Naive B cell (primary cell): Measurements from ENCODE around the gene CLTCL1. TPM values are rescaled to one million over a fixed set of nuclear protein-coding genes. Genes with fewer than 3 reads are reported as not detected.
A peak's percentile ranks its signal among the peaks of the same experiment; 100 is the strongest.

Experiments used
- ATAC-seq, 2 donors: fragments of 150-1000 bp; cut with Tn5 transposase; 2 replicates each; pipeline ENCODE4 v1.10.0; 2021; ENCODE audit warnings: low read depth in 2 of 2, mild to moderate bottlenecking in 2 of 2, moderate library complexity in 2 of 2
- DNase-seq: peaks from one replicate; pipeline ENCODE4 v3.0.0; 2022
- H3K27ac Mint-ChIP-seq, 6 donors: one replicate each; pipeline ENCODE4 v1.8.0; 2020 to 2022; ENCODE audit warnings: mild to moderate bottlenecking in 6 of 6, mixed read lengths in 6 of 6, moderate library complexity in 5 of 6, inconsistent platforms in 2 of 6
- H3K27me3 Mint-ChIP-seq, 3 donors: one replicate each; pipeline ENCODE4 v1.8.0; 2021 to 2022; ENCODE audit warnings: mixed read lengths in 3 of 3, mild to moderate bottlenecking in 1 of 3
- H3K36me3 Mint-ChIP-seq, 2 donors: one replicate each; pipeline ENCODE4 v1.8.0; 2020 to 2022; ENCODE audit warnings: mixed read lengths in 2 of 2, inconsistent platforms in 1 of 2, mild to moderate bottlenecking in 1 of 2
- H3K4me1 Mint-ChIP-seq, 3 donors: one replicate each; pipeline ENCODE4 v1.8.0; 2020 to 2022; ENCODE audit warnings: mixed read lengths in 3 of 3, inconsistent platforms in 1 of 3, mild to moderate bottlenecking in 1 of 3, moderate library complexity in 1 of 3
- H3K4me3 Mint-ChIP-seq, 8 donors: one replicate each; pipeline ENCODE4 v1.8.0; 2020 to 2022; ENCODE audit warnings: mild to moderate bottlenecking in 8 of 8, mixed read lengths in 8 of 8, moderate library complexity in 8 of 8, inconsistent platforms in 2 of 8
- H3K9me3 Mint-ChIP-seq, 7 donors: one replicate each; pipeline ENCODE4 v1.8.0; 2020 to 2022; ENCODE audit warnings: mixed read lengths in 7 of 7, mild to moderate bottlenecking in 5 of 7, inconsistent platforms in 2 of 7, moderate library complexity in 1 of 7
- polyA plus RNA-seq, 6 donors: library from polyadenylated mRNA; unstranded; fragments of 300-500 nt; fragmentation: Illumina TruSeq; gene quantifications; one replicate each; pipeline ENCODE4 v1.2.3, GENCODE V29; 2021; ENCODE audit warnings: low read depth in 6 of 6

CLTCL1 gene
- polyA plus RNA-seq, 6 donors from 2014 or later: 0.17 to 1.7 (median 0.80) TPM; not detected in 1

DNA sequence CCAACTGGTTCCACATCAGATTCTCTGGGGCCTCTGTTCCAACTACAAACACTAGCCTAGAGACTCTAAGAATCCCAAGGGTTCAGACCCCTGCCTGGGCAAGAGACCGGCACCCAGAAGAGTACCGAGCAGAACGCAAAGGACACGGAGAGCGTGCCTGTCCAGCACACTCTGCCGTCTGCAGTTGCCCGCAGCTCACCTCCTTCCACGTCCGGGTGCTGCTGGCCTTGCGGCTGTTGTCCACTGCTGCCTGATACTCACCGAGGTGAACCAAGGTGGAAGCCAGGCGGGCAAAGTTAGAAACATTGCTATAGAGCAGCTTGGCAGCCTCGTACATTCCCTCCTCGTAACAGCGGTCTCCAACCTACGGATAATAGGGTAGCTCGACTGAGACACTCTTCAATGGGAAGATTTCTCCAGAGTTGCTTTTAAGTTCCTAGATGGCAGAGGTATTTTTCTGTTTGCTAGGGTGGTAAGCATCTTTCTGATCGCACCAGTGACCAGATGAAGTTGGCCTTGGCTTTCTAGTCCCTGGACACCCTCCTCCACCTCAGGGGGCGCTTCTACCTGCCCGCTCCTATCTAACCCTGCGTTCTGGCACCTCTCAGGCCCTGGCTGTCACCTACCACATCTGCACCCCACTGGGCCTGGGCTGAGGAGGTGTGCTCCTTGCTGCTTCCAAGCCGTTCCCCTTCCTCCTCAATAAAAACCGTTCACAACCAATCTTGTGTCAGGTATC lies 90.2 kb downstream of the CLTCL1 start:
- peak overlapping the region in 1 of 6 donors; percentile 7 for H3K27ac Mint-ChIP-seq
- no peak for ATAC-seq

DNA sequence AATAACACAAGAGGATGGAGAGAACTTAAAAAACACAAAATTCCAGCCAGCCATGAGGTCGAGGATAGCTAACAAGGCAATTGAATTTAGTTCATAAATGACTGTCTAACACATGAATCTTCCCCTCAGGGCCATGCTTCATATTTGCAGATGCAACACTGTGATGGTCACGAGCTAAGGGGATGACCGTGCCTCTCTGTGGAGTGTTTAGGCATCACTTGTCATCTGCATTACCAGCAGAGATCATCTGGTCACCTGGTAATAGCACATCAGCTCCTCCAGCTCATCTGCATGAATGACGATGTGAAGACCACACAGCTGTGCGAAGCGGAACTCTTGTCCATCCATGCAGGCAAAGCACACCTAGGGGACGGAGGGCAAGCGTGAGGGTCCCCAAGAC lies 92.0 kb downstream of the CLTCL1 start:
- Mint-ChIP-seq H3K4me3 (no peak overlapping the region), H3K4me1 (peaks cover 12 to 13% (median 12%) of the 10 kb centered on the region in 3 donors), H3K9me3 (peaks cover 0 to 5% (median 0%) of the 10 kb centered on the region in 7 donors), H3K27ac (peak overlapping the region in 1 of 6 donors; percentile 40), H3K27me3 (peaks cover 0 to 22% (median 0%) of the 10 kb centered on the region in 3 donors), H3K36me3 (no peaks in the 10 kb centered on the region)
- DNase-seq (no peak), ATAC-seq (no peak)

More for the DNA sequence above, 90.2 kb downstream of the CLTCL1 start:
- peaks cover 0 to 5% (median 0%) of the 10 kb centered on the region in 7 donors for H3K9me3 Mint-ChIP-seq
- H3K27me3 Mint-ChIP-seq: peaks cover 0 to 23% (median 0%) of the 10 kb centered on the region in 3 donors
- no peaks in the 10 kb centered on the region for H3K36me3 Mint-ChIP-seq
- peaks cover 0 to 9% (median 5%) of the 10 kb centered on the region in 3 donors for H3K4me1 Mint-ChIP-seq
- no peak for DNase-seq
- H3K4me3 Mint-ChIP-seq: no peak overlapping the region

DNA sequence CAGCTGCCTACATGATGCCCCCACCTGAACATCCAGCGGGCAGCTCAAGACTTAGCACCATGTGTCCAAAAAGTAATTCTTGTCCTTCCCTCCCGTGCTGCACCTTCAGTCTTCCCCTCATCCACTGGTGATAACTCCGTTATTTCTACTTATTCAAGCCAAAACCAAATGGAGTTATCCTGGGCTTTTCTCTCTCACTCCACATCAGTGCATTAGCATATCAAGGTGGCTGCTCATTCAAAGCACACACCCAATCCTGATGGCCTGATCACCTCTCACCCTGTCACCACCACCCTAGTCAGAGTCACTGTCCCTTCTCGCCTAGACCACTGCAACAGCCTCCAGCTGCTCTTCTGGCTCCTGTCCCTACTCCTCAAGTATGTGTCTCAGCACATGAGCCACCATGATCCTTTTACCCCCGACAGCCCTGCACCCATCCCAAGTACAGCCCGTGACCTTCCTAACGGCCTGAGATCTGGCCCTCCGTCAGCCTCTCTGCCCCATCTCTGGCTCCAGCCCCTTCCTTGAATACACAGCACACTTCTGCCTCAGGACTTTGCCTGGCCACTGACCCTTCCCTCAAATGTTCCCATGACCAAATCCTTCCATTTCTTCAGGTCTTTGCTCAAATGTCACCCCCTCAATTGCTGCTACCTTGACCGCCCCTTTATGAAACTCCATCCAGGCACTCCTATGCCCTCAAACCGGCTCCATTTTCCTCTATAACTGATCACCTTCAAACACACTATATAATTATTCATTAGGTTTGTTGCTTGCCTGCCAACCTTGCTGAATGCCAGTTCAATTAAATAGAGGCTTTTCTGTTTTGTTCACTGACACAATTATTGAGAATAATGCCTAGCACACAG lies 93.3 kb downstream of the CLTCL1 start:
- Mint-ChIP-seq H3K4me3 (no peak overlapping the region), H3K36me3 (peaks cover 0 to 5% of the 10 kb centered on the region in 2 donors), H3K9me3 (peaks cover 0 to 5% (median 0%) of the 10 kb centered on the region in 7 donors), H3K27me3 (peaks cover 0 to 11% (median 0%) of the 10 kb centered on the region in 3 donors), H3K27ac (peak overlapping the region in 2 of 6 donors; percentile 13 to 69), H3K4me1 (peaks cover 12 to 13% (median 12%) of the 10 kb centered on the region in 3 donors)
- ATAC-seq: no peak
- no peak for DNase-seq

DNA sequence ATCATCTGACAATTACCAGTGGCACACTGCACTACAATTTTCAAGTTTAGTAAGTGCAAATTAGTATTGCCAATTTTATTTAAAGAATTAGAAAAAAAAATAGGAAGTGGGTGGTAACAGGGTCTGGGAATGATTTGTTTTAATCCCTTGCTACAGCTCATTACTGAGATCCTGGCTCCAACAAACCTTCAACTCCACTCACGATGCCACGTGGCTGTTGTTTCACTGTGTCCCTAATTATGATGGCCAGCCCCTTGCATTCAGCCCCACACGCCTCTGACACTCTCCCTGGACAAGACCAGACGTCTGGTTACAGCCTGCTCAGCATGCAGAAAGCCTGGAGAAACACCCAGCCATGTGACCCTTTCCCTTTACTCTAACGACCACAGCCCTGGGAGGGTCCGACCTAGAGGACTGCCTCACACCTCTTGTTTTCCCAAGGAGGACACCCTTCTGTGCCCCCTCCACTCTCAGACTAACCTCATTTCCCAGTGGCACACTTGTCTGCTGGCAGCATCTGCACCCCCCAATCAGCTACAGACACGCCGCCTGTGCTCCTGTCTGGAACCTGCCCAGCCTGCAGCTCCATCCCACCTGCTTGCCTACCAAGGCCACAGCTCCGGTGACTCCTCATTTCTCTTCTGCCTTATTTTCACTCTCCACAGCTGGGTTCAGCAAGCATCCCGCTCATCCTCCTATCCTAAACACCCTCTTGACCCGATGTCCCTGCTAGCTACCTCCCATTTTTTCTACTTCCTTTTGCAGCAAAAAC lies 94.5 kb downstream of the CLTCL1 start:
- Mint-ChIP-seq H3K27ac (no peak overlapping the region), H3K9me3 (peaks cover 0 to 5% (median 0%) of the 10 kb centered on the region in 7 donors), H3K4me3 (no peak overlapping the region), H3K36me3 (peaks cover 0 to 5% of the 10 kb centered on the region in 2 donors), H3K4me1 (peaks cover 7 to 13% (median 12%) of the 10 kb centered on the region in 3 donors), H3K27me3 (peaks cover 0 to 11% (median 0%) of the 10 kb centered on the region in 3 donors)
- DNase-seq: no peak
- no peak for ATAC-seq

DNA sequence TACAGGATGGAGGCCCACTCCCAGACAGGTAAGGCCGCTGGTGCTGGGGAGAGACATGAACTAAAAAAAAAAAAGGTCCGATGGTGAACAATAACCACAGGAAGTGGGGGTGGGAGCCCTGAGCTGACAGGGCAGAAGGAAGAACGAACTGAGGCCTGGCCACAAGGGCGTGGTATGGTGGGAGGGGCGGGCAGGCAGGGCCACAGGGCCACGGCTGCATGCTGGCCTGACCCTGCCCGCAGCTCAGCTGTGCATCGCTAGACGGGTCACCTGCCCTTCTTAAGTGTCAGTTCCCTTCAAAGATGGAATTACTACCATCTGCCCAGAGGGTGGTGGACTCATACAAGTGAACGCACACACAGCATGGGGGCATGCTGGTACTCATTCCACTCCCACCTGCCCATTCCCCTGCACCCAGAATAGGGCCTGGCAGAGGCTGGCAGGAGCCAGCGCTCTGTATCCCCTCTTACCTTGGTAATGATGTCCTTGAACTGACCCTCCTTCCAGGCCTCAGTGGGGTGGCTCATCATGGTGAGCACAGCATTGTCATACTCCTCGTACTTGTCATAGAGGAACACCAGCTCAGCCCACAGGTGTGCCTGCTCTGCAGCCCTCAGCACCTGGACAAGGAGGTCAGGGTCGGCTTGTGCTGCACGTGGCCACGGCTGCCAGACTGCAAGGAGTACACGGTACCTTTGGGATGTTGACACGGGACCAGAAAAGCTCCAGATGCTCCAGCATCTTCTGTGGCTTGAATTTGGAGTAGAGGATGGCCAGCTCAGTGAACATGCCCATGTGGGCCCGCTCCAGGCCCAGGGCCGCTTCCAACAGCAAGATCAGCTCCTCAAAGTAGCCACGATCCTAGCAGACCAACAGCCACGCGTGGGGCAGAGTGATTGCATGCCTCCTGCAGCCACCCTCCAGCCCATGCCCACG lies 95.5 kb downstream of the CLTCL1 start:
- Mint-ChIP-seq H3K36me3 (peaks cover 0 to 5% of the 10 kb centered on the region in 2 donors), H3K9me3 (peaks cover 0 to 5% (median 0%) of the 10 kb centered on the region in 7 donors), H3K27ac (peak overlapping the region in 1 of 6 donors; percentile 53), H3K4me1 (peaks cover 7 to 13% (median 12%) of the 10 kb centered on the region in 3 donors), H3K27me3 (peaks cover 0 to 11% (median 0%) of the 10 kb centered on the region in 3 donors), H3K4me3 (no peak overlapping the region)
- DNase-seq: no peak
- no peak for ATAC-seq

DNA sequence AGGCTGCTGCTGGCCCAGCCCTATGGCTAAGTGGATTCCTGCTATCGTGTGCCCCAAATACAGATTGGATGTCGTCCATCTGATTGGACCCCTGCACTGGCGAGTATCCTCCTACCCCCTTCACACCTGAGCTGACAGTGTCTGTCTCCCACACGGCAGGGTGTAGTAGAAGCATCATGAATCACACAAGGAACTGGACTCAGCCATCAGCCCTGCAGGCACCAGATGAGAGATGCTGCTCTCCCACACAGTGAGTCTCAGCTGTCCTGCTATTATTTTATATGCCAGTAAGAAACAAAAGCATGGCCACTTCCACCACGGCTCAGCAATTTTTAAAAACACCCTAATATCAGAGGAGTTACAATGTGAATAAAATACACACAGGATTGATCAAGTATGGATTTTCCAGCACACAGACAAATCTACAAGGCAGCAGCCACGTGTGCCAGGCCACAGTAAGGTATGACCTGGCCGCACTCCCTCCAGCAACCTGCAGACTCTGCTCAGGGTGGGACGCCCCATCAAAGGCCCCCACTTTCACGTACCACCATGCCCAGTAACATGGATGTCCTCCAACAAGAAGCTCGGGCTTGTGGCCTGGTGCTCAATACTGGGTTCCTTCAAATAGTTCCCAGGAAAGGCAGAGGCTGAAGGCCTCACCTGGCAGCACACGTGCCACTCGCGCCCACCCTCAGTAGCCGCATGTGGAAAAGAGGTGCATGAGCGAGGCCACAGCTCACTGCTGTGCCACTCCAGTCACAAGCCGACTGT lies 96.6 kb downstream of the CLTCL1 start:
- ATAC-seq (no peak), DNase-seq (no peak)
- Mint-ChIP-seq H3K27me3 (peaks cover 0 to 11% (median 0%) of the 10 kb centered on the region in 3 donors), H3K4me1 (peaks cover 7 to 13% (median 12%) of the 10 kb centered on the region in 3 donors), H3K27ac (peak overlapping the region in 1 of 6 donors; percentile 42), H3K9me3 (peaks cover 0 to 5% (median 0%) of the 10 kb centered on the region in 7 donors), H3K4me3 (no peak overlapping the region), H3K36me3 (peaks cover 0 to 5% of the 10 kb centered on the region in 2 donors)

DNA sequence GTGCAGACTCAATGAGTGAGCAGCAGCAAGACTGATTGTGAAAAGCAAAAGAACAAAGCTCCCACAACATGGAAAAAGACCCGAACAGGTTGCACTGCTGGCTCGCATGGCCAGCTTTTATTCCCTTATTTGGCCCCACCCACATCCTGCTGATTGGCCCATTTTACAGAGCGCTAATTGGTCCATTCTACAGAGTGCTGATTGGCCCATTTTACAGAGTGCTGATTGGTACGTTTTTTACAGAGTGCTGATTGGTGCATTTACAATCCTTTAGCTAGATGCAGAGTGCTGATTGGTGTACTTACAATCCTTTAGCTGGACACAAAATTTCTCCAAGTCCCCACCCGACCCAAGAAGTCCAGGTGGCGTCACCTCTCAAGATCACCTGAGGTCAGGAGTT lies 97.6 kb downstream of the CLTCL1 start:
- no peak for ATAC-seq
- Mint-ChIP-seq H3K4me3 (no peak overlapping the region), H3K27me3 (peaks cover 0 to 11% (median 0%) of the 10 kb centered on the region in 3 donors), H3K9me3 (peaks cover 0 to 5% (median 0%) of the 10 kb centered on the region in 7 donors), H3K36me3 (peaks cover 0 to 5% of the 10 kb centered on the region in 2 donors), H3K27ac (no peak overlapping the region), H3K4me1 (peaks cover 7 to 13% (median 12%) of the 10 kb centered on the region in 3 donors)
- no peak for DNase-seq

DNA sequence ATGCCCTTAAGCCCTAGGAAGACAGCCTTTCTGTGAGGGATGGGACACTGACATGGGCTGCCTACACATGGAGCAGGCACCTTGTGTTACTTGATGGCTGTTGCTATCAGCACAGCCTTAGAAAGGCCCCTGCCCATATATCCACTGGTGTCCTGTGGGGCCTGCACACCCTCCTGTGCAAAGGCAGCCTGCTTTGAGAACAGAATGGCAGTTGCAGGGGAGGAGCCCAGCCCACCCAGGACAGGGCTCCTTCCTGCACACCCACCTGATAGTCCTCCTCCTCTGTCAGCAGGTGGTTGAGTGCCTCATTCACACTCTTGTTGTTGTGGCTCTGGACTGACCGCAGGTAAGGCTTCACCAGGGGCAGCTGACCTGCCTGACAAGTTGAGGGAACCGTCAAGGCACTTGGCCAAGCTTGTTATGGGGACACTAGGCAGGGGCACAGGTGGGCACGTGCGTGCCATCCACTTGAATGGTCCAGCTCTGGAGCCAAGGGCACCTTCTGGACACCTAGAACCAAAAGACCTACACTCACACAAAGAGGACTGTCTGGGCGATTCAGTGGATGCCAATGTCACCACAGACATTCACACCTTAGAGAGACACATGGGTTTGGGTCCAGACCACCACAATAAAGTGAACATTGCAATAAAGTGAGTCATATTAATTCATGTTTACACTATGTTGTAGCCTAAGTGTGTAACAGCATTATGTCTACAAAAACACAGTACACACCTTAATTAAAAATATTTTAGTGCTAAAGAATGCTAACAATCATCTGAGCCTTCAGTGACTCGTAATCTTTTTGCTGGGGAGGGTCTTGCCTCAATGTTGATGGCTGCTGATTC lies 103.6 kb downstream of the CLTCL1 start:
- Mint-ChIP-seq H3K4me3 (no peak overlapping the region), H3K36me3 (no peaks in the 10 kb centered on the region), H3K4me1 (no peaks in the 10 kb centered on the region), H3K9me3 (no peaks in the 10 kb centered on the region), H3K27ac (no peak overlapping the region), H3K27me3 (peaks cover 0 to 10% (median 0%) of the 10 kb centered on the region in 3 donors)
- no peak for ATAC-seq
- DNase-seq: no peak

DNA sequence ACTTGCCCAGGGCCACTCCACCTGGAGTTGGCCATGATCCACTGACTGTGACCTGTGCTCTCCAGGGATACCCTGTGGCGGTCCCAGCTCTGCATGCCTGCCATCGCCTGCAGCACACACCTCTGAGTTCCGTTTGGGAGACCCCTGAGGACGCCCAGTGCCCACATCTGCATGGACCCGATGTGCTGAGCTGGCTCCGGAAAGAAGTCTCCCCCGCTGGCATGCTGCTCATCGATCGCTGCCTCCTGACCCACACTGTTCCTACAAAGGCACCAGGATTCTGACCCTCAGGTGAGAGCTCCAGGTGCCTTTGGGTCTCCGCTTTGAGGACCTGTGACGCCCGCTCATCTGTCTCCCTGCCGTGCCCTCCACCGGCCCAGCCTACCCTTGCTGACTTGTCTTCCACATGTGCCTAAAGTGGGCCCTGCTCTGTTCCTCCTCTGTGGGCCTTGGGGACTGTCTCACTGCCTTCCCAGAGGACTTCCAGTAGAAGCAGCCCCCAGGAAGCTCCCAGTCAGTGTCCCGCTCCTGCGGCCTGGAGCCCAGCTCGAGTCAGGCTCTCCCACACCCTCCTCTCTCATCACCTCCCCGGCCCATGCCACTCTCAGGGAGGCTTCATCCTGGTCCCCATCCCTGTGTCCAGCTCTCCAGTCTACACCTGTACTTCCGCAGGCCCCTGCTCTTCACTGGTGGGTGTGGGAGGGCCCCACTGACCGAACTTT lies 107.1 kb downstream of the CLTCL1 start:
- peaks cover 0 to 10% (median 0%) of the 10 kb centered on the region in 3 donors for H3K27me3 Mint-ChIP-seq
- no peak overlapping the region for H3K4me3 Mint-ChIP-seq
- DNase-seq: no peak
- H3K36me3 Mint-ChIP-seq: no peaks in the 10 kb centered on the region
- no peak for ATAC-seq
- H3K27ac Mint-ChIP-seq: no peak overlapping the region
- H3K4me1 Mint-ChIP-seq: peaks cover 2 to 22% (median 3%) of the 10 kb centered on the region in 3 donors
- H3K9me3 Mint-ChIP-seq: no peaks in the 10 kb centered on the region

DNA sequence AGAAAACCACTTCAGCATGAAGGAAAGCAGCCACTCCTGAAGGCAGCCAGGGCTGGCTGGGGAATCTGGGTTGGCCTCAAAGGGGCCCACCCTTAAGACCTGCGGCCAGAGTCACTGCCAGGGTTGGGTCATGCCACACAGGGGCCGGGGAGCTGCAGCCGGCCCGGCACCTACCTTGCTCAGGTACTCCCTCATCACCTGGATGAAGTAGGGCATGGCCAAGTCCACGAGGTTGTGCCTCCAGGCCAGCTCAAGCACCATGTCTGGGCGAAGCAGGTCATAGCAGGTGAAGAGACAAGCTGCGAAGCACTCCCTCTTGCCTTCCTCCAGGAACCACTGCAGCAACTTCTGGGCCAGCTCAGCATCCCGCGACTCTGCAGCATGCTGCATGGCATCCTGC lies 108.3 kb downstream of the CLTCL1 start:
- ATAC-seq (no peak), DNase-seq (no peak)
- H3K27me3 Mint-ChIP-seq: peaks cover 0 to 10% (median 0%) of the 10 kb centered on the region in 3 donors
- H3K9me3 Mint-ChIP-seq: no peaks in the 10 kb centered on the region
- peaks cover 4 to 27% (median 6%) of the 10 kb centered on the region in 3 donors for H3K4me1 Mint-ChIP-seq
- H3K4me3 Mint-ChIP-seq: no peak overlapping the region
- H3K27ac Mint-ChIP-seq: no peak overlapping the region
- H3K36me3 Mint-ChIP-seq: no peaks in the 10 kb centered on the region
